ENCODE measurements around the gene HIVEP3.

DNA sequence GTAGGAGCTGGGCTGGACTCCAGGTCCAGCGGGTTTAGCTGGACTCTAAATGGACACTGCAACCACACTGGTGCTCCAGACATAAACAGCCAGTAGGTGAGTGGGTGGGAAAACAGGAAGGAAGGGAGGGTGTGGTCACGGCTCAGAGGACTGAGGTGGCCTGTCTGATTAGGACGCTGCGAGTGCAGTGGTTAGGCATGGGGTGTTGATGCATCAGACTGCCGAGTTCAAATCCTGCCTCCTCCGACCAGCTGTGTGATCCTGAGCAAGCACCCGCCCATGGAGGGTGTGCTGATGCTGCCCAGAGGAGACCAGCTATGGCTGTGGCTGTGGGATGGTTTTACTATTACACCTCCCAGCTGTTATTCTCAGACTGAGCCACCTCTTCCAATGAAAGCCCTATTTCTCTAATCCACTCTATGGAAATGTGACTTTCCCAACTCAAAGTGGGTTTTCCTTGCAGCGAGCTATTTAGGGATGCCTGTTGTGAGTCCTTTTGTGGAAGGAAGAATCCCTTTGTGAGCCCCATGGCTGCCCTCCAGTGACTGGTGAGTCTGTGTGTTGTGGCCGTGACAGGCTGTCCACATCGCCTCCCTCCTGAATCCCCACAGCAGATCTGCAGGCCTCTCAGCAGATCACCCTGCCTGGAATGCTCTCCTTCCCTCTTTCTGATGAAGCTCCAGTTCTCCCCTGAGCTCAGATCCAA lies 377.7 kb downstream of the HIVEP3 start:
- TF ChIP-seq, protein P1, sequence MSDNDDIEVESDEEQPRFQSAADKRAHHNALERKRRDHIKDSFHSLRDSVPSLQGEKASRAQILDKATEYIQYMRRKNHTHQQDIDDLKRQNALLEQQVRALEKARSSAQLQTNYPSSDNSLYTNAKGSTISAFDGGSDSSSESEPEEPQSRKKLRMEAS (IDR thresholded peaks at IDR 0.05), result no peak
- TF ChIP-seq CREB1 (IDR thresholded peaks at IDR 0.05; ENCODE audit: low read depth) (no peak), EP300 (IDR thresholded peaks at IDR 0.05; ENCODE audit: borderline replicate concordance) (no peak), RAD21 (IDR thresholded peaks at IDR 0.05; ENCODE audit: low read depth) (no peak), YY1 (IDR thresholded peaks at IDR 0.05; ENCODE audit: low read depth) (no peak)
- TF ChIP-seq, protein P2, sequence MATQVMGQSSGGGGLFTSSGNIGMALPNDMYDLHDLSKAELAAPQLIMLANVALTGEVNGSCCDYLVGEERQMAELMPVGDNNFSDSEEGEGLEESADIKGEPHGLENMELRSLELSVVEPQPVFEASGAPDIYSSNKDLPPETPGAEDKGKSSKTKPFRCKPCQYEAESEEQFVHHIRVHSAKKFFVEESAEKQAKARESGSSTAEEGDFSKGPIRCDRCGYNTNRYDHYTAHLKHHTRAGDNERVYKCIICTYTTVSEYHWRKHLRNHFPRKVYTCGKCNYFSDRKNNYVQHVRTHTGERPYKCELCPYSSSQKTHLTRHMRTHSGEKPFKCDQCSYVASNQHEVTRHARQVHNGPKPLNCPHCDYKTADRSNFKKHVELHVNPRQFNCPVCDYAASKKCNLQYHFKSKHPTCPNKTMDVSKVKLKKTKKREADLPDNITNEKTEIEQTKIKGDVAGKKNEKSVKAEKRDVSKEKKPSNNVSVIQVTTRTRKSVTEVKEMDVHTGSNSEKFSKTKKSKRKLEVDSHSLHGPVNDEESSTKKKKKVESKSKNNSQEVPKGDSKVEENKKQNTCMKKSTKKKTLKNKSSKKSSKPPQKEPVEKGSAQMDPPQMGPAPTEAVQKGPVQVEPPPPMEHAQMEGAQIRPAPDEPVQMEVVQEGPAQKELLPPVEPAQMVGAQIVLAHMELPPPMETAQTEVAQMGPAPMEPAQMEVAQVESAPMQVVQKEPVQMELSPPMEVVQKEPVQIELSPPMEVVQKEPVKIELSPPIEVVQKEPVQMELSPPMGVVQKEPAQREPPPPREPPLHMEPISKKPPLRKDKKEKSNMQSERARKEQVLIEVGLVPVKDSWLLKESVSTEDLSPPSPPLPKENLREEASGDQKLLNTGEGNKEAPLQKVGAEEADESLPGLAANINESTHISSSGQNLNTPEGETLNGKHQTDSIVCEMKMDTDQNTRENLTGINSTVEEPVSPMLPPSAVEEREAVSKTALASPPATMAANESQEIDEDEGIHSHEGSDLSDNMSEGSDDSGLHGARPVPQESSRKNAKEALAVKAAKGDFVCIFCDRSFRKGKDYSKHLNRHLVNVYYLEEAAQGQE (IDR thresholded peaks at IDR 0.05; ENCODE audit: low read depth), result no peak
